Lower leg skin (tissue), 3 donors: ENCODE data around the gene ZNF783.

Experiments
- CTCF ChIP-seq, 3 donors: fragments of 450-650 bp; IDR thresholded peaks; one replicate each; pipeline ENCODE4 v1.5.1; 2016; ENCODE audit warnings: antibody characterized with exemption in 3 of 3, mild to moderate bottlenecking in 3 of 3, moderate library complexity in 2 of 3
- POLR2A ChIP-seq, 2 donors: fragments of 450-650 bp; IDR thresholded peaks; one replicate each; pipeline ENCODE4 v1.6.1; 2016 to 2017; ENCODE audit warnings: antibody characterized with exemption in 2 of 2, mild to moderate bottlenecking in 1 of 2, moderate library complexity in 1 of 2

- TF ChIP-seq CTCF (IDR thresholded peaks at IDR 0.05) (no peak), POLR2A (IDR thresholded peaks at IDR 0.05) (no peak)
Measured at GRCh38 chr7:149302222-149302621, 40.2 kb downstream of the ZNF783 start.
